Transverse colon (tissue), 4 donors: Measurements from ENCODE around the gene SSTR1. TPM values are rescaled to one million over a fixed set of nuclear protein-coding genes. Genes with fewer than 3 reads are reported as not detected.
A peak's percentile ranks its signal among the peaks of the same experiment; 100 is the strongest.

Experiments
- DNase-seq: peaks from one replicate; pipeline ENCODE4 v3.0.0-alpha.2; 2019
- H3K27ac ChIP-seq, 4 donors: fragments of 200-600 bp; sonication (generic); 2 replicates each; pipeline ENCODE4 v1.5.1; 2016 to 2018; ENCODE audit warnings: inconsistent platforms in 4 of 4
- H3K27me3 ChIP-seq: fragments of 200-600 bp; sonication (generic); 2 replicates; pipeline ENCODE4 v1.5.1; 2017; ENCODE audit warnings: inconsistent platforms
- H3K36me3 ChIP-seq, 4 donors: fragments of 200-600 bp; sonication (generic); 2 replicates each; pipeline ENCODE4 v1.5.1; 2017 to 2019; ENCODE audit warnings: inconsistent platforms in 4 of 4
- H3K4me1 ChIP-seq, 4 donors: fragments of 200-600 bp; sonication (generic); 2 replicates each; pipeline ENCODE4 v1.5.1; 2017 to 2020; ENCODE audit warnings: inconsistent platforms in 4 of 4
- H3K4me3 ChIP-seq, 4 donors: fragments of 200-600 bp; sonication (generic); 1 replicate in 1 of 4; 2 replicates in 3 of 4; pipeline versions ENCODE4 v1.5.1 to v1.6.1; 2017 to 2019; ENCODE audit warnings: inconsistent platforms in 4 of 4
- H3K9me3 ChIP-seq, 2 donors: fragments of 200-600 bp; sonication (generic); 2 replicates each; pipeline ENCODE4 v1.5.1; 2017 to 2019; ENCODE audit warnings: inconsistent platforms in 2 of 2
- EP300 ChIP-seq: sonication (generic); formaldehyde crosslinking; IDR thresholded peaks from one replicate; pipeline ENCODE4 v1.6.1; 2017; ENCODE audit warnings: antibody characterized with exemption, low read depth
- POLR2A ChIP-seq: fragments of 450-650 bp; IDR thresholded peaks from one replicate; pipeline ENCODE4 v1.6.1; 2016; ENCODE audit warnings: antibody characterized with exemption, mild to moderate bottlenecking, moderate library complexity
- POLR2AphosphoS5 ChIP-seq, 3 donors: sonication (generic); formaldehyde crosslinking; IDR thresholded peaks; one replicate each; pipeline ENCODE4 v1.6.1; 2016; ENCODE audit warnings: antibody characterized with exemption in 3 of 3
- WGBS, 2 donors: methylation state at CpG; one replicate each; pipeline ENCODE4 v1.1.5; 2018; ENCODE audit warnings: low coverage in 1 of 2; 5-methylcytosine and 5-hydroxymethylcytosine counted together
- in situ Hi-C, 4 donors: fragments of 200-750 bp; cut with MboI; loops; one replicate each; pipeline versions ENCODE4 v1.15.0 to v1.15.1; 2017; ENCODE audit warnings: low sequenced_read_pairs in 3 of 4, low pct_ligation_motif_present in 1 of 4, low pct_unique_long_range_greater_than_20kb in 1 of 4
- intact Hi-C: fragments of 100-400 bp; cut with DNase I; formaldehyde crosslinking; loops from one replicate; pipeline ENCODE4 v1.15.1; 2023; ENCODE audit warnings: low total_unique reads
- total RNA-seq, 4 donors: library from RNA; depleted of rRNA; stranded (reverse); fragments of >200 nt; gene quantifications; one replicate each; pipeline ENCODE4 v1.1.0, GENCODE V29; 2016
- TF ChIP-seq, protein P1 (sequence below), 5 experiments: fragments of 200-600 bp in 3 of 5; fragments of 450-650 bp in 2 of 5; sonication (generic) in 3 of 5; IDR thresholded peaks; 1 replicate in 2 of 5; 2 replicates in 3 of 5; pipeline ENCODE4 v1.5.1; 2016 to 2017; ENCODE audit warnings: antibody characterized with exemption in 5 of 5, inconsistent platforms in 3 of 5, mild to moderate bottlenecking in 2 of 5, moderate library complexity in 1 of 5

The SSTR1 gene
- total RNA-seq, 4 donors from 2014 or later: 1.6 to 10.1 (median 6.9) TPM

DNA sequence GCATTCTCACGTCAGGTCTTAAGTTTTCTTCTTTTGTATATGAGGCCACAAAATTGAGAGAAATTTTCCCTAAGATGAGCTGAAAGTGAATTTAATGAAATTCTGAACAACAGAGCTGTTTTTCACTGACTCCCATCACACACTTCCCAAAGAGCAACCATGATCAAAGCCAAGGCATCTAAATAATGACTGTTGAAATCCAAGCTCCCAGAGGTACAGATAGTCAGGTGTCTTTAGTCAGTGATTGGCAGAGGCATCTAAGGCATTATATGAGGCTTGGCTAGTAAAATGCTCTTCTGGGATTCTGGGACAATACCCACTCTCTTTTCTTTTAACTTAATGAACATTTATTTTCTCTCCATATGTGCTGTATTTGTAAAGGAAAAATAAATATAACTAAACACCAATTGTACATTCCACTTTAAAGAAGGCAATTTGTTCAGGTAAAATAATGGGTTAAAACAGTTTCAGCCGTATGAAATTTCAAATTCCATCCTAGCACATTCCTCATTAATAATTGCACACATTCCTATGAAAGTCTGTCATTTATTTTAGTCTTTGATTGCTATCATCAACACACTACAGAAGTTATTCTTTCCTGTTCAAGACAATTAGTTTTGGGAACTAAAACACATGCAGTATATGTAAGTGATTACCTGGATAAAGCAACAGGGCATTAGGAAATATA is 871 bp upstream of the SSTR1 start:
- no peak for DNase-seq
- H3K27me3 ChIP-seq: peaks cover 41% of the 10 kb centered on the region
- H3K36me3 ChIP-seq: no peaks in the 10 kb centered on the region
- in situ Hi-C loops: no loop called here
- H3K9me3 ChIP-seq: no peaks in the 10 kb centered on the region
- peak overlapping the region in 1 of 4 donors; percentile 49 for H3K4me3 ChIP-seq
- H3K27ac ChIP-seq: peak overlapping the region in 1 of 4 donors; percentile 90
- 58 to 69% methylated on average over 2 of the region's 2 CpGs for WGBS, 2 donors
- H3K4me1 ChIP-seq: peaks cover 0 to 26% (median 13%) of the 10 kb centered on the region in 4 donors
- intact Hi-C loops: no loop called here
- TF ChIP-seq EP300: no peak

DNA sequence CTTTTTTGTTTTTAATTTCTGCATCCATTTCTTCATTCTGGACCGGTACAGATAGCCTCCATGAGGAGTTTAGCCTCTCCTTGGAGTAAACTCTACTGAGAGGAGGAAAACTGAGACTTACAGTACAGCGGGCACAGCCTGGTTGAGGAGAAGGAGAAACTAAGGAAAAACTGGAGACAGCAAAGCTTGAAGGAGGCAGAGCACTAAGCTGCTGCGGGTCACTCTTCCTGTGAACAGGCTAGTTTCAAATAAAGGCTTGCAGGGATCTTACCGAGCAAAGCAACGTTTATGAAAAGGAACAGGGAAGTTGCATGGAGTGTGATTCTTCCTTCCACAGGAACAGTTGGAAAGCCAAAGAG is 348 bp upstream of the SSTR1 start:
- Histone ChIP-seq H3K4me3 (peak overlapping the region in 3 of 4 donors; percentile 41 to 50 (median 49)), H3K36me3 (no peaks in the 10 kb centered on the region), H3K27me3 (peaks cover 42% of the 10 kb centered on the region), H3K27ac (peak overlapping the region; percentile 79 to 90 (median 84)), H3K4me1 (peaks cover 0 to 26% (median 13%) of the 10 kb centered on the region in 4 donors), H3K9me3 (no peaks in the 10 kb centered on the region)
- intact Hi-C loops: no loop called here
- TF ChIP-seq EP300 (no peak), POLR2A (no peak), POLR2AphosphoS5 (IDR thresholded peaks at IDR 0.05) (no peak)
- TF ChIP-seq, protein P1, sequence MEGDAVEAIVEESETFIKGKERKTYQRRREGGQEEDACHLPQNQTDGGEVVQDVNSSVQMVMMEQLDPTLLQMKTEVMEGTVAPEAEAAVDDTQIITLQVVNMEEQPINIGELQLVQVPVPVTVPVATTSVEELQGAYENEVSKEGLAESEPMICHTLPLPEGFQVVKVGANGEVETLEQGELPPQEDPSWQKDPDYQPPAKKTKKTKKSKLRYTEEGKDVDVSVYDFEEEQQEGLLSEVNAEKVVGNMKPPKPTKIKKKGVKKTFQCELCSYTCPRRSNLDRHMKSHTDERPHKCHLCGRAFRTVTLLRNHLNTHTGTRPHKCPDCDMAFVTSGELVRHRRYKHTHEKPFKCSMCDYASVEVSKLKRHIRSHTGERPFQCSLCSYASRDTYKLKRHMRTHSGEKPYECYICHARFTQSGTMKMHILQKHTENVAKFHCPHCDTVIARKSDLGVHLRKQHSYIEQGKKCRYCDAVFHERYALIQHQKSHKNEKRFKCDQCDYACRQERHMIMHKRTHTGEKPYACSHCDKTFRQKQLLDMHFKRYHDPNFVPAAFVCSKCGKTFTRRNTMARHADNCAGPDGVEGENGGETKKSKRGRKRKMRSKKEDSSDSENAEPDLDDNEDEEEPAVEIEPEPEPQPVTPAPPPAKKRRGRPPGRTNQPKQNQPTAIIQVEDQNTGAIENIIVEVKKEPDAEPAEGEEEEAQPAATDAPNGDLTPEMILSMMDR (IDR thresholded peaks at IDR 0.05): no peak
- no peak for DNase-seq
- in situ Hi-C loops: no loop called here
- WGBS, 2 donors: 28 to 31% methylated on average over 5 of the region's 5 CpGs

DNA sequence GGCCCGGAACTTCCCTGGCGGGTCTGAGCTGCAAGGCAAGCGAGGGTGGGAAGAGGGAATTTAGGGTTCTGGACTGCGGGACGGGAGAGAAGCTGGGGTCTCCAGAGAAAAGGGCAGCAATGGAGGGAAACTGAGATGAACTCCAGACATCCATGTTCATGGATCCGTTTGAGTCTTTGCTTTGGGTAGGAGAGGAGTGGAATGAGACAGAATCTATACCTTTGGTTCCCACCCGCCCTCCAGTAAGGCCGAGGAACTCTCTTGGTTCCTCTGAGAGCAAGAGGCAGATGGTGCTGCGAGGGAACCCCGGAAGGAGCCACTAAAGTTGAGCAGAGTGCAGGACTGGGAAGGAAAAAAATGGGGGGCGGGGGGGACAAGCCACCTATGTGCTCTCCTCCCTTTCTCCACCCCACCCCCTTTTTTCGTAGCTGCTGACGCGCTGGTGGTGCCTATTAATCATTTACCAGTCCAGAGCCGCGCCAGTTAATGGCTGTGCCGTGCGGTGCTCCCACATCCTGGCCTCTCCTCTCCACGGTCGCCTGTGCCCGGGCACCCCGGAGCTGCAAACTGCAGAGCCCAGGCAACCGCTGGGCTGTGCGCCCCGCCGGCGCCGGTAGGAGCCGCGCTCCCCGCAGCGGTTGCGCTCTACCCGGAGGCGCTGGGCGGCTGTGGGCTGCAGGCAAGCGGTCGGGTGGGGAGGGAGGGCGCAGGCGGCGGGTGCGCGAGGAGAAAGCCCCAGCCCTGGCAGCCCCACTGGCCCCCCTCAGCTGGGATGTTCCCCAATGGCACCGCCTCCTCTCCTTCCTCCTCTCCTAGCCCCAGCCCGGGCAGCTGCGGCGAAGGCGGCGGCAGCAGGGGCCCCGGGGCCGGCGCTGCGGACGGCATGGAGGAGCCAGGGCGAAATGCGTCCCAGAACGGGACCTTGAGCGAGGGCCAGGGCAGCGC is 1.2 kb downstream of the SSTR1 start:
- peak; percentile 83 for DNase-seq
- Histone ChIP-seq H3K4me3 (peak overlapping the region; percentile 8 to 50 (median 45)), H3K36me3 (no peaks in the 10 kb centered on the region), H3K4me1 (peaks cover 0 to 26% (median 13%) of the 10 kb centered on the region in 4 donors), H3K27ac (peak overlapping the region; percentile 79 to 90 (median 84)), H3K9me3 (no peaks in the 10 kb centered on the region), H3K27me3 (peaks cover 42% of the 10 kb centered on the region)
- WGBS, 2 donors: 0 to 13% methylated on average over 2 to 37 of the region's 59 CpGs
- peak; percentile 52 for TF ChIP-seq POLR2A
- TF ChIP-seq, protein P1 (IDR thresholded peaks at IDR 0.05): peak in 4 of 5 experiments; percentile 12 to 51 (median 21)
- TF ChIP-seq POLR2AphosphoS5 (IDR thresholded peaks at IDR 0.05): peak; percentile 14 to 59 (median 58)
- no peak for TF ChIP-seq EP300
- in situ Hi-C loops: no loop called here
- intact Hi-C loops: no loop called here

DNA sequence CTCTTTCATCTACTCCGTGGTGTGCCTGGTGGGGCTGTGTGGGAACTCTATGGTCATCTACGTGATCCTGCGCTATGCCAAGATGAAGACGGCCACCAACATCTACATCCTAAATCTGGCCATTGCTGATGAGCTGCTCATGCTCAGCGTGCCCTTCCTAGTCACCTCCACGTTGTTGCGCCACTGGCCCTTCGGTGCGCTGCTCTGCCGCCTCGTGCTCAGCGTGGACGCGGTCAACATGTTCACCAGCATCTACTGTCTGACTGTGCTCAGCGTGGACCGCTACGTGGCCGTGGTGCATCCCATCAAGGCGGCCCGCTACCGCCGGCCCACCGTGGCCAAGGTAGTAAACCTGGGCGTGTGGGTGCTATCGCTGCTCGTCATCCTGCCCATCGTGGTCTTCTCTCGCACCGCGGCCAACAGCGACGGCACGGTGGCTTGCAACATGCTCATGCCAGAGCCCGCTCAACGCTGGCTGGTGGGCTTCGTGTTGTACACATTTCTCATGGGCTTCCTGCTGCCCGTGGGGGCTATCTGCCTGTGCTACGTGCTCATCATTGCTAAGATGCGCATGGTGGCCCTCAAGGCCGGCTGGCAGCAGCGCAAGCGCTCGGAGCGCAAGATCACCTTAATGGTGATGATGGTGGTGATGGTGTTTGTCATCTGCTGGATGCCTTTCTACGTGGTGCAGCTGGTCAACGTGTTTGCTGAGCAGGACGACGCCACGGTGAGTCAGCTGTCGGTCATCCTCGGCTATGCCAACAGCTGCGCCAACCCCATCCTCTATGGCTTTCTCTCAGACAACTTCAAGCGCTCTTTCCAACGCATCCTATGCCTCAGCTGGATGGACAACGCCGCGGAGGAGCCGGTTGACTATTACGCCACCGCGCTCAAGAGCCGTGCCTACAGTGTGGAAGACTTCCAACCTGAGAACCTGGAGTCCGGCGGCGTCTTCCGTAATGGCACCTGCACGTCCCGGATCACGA is 2.2 kb downstream of the SSTR1 start:
- H3K36me3 ChIP-seq: no peaks in the 10 kb centered on the region
- intact Hi-C loops: no loop called here
- H3K9me3 ChIP-seq: no peaks in the 10 kb centered on the region
- in situ Hi-C loops: no loop called here
- H3K4me3 ChIP-seq: peak overlapping the region in 3 of 4 donors; percentile 41 to 50 (median 49)
- H3K4me1 ChIP-seq: peaks cover 0 to 26% (median 13%) of the 10 kb centered on the region in 4 donors
- 49% methylated on average over 69 of the region's 69 CpGs; no CpG with 5 or more reads in 1 of the 2 donors for WGBS, 2 donors
- no peak for DNase-seq
- H3K27me3 ChIP-seq: peaks cover 42% of the 10 kb centered on the region
- peak overlapping the region; percentile 79 to 90 (median 84) for H3K27ac ChIP-seq
- TF ChIP-seq POLR2AphosphoS5 (IDR thresholded peaks at IDR 0.05): no peak
- TF ChIP-seq, protein P1 (IDR thresholded peaks at IDR 0.05): no peak
- TF ChIP-seq POLR2A: no peak
- TF ChIP-seq EP300: no peak
